ENCODE data around the gene HOXD9.

HOXD9 gene

DNA sequence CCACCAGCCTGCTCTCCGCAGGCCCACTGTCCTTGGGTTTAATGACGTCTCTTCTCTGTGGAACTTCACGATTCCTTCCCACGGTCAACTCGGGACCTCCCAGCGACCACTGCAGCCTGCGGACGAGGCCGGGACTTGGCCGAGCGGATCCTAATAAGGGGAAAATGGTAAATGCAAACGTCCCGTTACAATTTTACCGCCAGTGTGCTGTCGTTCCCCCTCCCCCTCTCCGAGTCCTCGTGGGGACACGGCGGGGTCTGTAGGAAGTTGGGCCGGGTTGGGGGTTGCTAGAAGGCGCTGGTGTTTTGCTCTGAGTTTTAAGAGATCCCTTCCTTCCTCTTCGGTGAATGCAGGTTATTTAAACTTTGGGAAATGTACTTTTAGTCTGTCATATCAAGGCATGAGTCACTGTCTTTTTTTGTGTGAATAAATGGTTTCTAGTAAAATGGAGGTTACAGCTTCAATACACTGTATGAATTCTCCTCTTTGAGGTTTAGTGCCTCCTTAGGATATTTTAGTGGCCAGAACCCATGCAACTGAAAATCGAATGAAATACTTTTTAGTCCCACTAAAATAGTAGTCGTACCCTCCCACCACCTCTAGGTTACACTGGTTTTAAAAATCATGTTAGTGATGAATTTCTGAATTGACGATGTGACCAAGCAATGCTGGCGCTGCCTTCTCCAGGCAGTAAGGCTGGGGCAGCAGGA is 13.2 kb upstream of the HOXD9 start:
- in situ Hi-C loops (cut with HindIII; ENCODE audit: low sequenced_read_pairs): loop anchor here (25.0 kb wide), 1 partner anchor 1028 kb away; no protein-coding TSS in a partner anchor

DNA sequence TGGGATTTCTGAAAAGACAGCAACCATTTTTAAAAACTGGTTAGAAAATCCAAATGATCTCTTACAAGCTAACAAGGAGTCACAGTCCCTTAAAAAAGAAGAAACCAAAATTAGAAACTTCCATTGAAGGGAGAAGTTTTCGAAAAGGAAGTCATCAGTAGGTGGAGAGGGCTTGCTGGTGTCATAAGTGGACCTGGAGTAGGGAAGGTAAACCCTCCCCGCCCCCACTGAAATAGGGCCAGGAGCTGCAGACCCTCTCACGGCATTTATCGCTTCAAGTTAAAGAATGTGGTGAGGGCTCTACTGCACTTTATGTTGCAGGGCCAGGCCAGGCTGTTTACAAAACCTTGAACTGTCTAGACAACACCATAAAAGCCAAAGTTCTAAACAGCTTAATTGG is 12.6 kb upstream of the HOXD9 start:
- in situ Hi-C loops (cut with HindIII; ENCODE audit: low sequenced_read_pairs): loop anchor here (25.0 kb wide), 1 partner anchor 1027 kb away; no protein-coding TSS in a partner anchor

DNA sequence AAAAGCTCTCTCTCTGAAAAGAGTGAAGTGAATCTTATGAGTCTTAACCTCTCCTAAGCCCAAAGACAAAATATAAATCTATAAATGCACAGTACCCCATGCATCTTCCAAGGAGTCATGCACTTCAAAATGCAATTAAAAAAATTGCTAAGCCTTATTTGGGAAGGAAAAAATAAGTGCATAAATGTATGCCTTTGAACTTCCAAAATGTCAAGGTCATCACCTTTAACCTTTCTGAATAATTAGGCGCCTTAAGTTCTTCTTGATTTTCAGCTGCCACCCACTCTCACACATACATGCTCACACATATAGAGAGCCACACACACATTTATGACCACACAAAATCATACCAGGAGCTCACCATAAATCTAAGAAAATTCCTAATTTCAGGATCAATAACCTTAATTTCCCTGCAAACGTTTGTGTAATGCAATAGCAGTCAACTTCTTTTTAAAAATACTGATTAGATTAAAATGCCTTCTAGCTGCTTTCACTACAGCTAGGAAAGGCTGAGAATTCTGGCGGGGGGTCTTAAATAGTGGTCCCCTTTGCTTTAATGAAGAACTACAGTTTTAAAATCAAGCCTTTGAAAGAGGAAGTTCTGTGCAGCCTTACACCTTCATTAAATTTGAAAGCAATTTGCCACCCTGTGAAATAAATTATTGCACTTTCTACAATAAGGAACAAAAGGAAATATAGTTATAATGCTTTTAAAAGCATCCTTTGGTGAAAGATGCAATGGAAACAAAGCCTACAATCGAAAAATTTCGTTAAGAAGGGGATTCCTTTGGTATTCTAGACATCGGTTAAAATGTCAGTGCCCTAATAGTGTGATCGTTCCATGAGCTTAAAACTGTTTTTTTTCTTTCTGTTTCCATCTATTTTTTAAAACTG is 11.9 kb upstream of the HOXD9 start:
- in situ Hi-C loops (cut with HindIII; ENCODE audit: low sequenced_read_pairs): loop anchor here (25.0 kb wide), 1 partner anchor 1027 kb away; no protein-coding TSS in a partner anchor

DNA sequence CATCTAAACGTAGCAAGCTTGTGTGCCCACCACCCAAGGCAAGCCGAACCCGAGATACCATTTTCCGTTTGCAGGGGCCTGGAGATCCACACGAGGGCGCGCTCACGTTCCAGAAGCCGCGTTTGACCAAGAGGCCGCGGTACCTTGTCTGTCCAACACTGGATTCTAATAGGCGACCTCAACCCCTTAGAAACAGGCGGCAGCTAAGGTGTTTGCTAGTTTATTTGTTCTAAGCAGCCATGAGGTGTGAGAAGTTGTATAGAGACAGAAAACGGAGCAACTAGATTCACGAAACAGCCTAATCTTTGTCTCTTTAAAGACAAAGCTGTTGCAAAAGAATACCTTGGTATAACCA is 11.2 kb upstream of the HOXD9 start:
- in situ Hi-C loops (cut with HindIII; ENCODE audit: low sequenced_read_pairs): loop anchor here (25.0 kb wide), 1 partner anchor 1026 kb away; no protein-coding TSS in a partner anchor

DNA sequence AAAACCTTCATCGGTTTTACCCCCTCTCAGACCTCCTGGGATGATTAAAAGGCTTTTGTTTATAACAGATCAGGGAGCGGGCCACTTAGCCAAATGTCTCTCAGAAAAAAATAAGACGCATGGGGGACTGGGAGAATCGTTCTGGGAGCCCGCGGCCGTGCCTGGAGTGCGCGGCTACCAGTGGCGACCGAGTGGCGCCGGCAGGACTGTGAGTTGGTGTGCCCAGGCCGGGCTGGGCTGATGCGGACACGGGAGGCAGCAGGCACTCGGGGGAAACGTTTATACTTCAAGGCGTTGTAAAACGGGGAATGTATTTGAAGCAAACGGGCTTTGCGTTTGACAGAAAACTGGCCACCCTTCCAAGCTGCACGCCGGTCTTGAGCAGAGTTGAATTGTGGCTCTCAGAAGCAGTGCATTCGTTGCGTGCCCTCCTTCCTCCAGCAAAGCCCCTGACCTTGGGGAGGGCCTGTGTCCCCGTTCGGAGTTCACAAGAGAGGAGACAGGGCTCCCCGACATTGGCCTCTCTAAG is 10.6 kb upstream of the HOXD9 start:
- in situ Hi-C loops (cut with HindIII; ENCODE audit: low sequenced_read_pairs): loop anchor here (25.0 kb wide), 1 partner anchor 1025 kb away; no protein-coding TSS in a partner anchor

DNA sequence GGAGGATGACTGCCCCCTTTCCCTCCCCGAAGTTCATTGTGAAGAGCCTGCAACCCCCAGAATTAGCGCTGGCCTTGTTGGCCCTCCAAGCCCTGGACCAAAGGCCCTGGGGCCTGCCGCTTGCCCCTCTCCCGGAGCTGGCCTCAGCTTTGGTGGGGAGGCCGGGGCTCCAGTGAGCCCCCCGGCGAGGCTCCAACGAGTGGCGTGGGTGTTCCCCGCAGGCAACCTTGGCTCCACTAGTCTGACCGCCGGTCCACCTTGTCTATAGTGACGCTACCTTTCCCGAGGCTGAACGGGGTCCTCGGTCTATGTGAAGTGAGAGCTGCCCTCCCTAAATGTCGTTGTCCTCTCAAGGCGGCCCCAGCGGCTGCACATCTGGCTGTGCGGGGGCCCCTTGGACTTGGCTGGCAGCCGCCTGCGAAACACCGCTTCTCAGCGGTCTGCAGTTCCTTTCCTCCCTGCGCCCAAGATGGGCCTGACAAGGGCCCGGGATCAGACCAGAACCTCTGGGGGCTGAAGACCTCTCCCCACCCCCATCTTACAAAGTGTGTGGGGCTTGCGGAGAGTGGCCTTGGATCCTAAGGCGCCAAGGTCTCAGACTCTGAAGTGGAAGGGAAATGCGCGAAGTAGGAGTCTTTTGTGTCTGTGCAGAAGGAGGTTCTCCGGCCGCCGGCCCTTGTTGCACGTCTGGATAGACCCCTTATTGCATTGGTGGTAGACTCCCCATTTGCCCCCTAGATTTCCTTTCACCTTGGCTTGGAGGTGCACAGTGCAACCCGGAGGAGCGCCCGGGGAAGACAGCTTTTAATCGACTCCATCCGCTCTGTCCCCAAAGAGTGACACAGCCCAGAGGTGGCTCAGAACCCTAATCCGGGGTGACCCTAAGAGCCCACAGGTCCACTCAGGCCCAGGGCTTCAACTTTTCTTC is 9.9 kb upstream of the HOXD9 start:
- in situ Hi-C loops (cut with HindIII; ENCODE audit: low sequenced_read_pairs): loop anchor here (25.0 kb wide), 1 partner anchor 1025 kb away; no protein-coding TSS in a partner anchor

DNA sequence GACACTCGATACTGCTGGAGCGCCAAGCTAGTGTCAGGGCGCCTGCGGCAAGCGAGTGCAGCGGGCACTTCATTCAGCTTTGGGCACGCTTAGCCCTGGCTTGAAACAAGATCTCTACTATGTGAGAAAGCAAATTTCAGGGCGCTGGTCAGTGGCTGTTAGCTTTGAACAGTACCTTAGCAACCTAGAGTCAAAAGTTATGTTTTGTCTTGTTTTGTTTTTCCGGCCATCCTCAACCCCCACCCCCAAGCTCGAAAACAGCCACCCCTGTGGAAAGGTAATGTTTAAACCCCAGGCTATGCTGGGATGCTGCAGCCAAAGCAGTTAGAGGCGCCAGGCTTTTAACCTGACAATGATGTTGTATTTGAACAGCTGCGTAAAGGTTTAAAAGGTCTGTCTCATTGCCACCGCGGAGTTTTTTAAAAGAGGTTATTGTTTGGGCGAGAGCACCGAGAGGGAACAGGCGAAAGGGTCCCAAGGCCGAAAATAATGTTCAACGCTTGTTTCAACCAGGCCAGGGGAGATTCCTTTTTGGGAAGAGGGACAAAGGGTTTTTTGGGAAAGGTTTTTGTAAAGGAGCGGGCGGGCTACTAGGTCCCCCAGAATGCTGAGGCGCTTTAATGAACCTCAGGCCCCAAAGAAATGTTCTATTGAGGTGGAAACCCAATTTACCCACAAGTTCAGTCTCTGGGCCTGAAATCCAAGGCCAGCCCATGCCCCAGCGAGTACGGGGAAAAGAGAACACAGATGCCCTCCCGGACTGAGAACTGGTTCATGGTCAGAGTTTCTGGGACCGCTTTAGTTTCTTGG is 8.2 kb upstream of the HOXD9 start:
- in situ Hi-C loops (cut with HindIII; ENCODE audit: low sequenced_read_pairs): loop anchor here (25.0 kb wide), 1 partner anchor 1023 kb away; no protein-coding TSS in a partner anchor

DNA sequence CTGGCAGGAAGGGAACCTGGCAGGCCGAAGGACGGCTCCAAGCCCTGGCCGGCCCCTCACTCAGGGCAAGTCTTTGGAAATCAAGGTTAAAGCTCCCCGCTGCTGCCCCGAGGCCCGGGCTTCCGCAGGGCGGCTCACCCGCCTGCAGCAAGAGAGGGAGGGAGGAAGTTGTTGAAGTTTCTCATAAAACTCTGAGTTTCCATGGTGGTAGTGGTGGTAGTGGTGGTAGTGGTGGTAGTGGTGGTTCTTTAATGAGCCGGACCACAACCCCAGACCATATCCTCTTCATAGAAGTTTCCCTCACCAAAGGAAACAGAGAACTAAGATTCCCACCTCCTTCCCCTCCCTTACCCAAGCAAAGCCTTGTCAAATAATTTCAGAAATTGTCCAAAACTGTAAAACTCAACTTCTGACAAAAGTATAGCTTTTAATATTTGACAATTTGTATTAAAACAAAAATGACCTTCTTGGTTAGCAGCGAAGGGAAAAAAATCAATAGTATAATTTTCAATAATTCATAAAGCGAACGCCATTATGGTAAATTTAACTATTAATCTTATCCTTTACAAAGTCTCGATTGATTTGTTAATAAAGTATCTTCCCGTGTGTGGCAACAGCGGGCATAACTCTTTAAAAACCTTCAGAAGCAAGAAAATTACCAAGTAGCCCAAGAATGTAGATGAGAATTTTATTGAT is 7.4 kb upstream of the HOXD9 start:
- in situ Hi-C loops (cut with HindIII; ENCODE audit: low sequenced_read_pairs): loop anchor here (25.0 kb wide), 1 partner anchor 1022 kb away; no protein-coding TSS in a partner anchor

DNA sequence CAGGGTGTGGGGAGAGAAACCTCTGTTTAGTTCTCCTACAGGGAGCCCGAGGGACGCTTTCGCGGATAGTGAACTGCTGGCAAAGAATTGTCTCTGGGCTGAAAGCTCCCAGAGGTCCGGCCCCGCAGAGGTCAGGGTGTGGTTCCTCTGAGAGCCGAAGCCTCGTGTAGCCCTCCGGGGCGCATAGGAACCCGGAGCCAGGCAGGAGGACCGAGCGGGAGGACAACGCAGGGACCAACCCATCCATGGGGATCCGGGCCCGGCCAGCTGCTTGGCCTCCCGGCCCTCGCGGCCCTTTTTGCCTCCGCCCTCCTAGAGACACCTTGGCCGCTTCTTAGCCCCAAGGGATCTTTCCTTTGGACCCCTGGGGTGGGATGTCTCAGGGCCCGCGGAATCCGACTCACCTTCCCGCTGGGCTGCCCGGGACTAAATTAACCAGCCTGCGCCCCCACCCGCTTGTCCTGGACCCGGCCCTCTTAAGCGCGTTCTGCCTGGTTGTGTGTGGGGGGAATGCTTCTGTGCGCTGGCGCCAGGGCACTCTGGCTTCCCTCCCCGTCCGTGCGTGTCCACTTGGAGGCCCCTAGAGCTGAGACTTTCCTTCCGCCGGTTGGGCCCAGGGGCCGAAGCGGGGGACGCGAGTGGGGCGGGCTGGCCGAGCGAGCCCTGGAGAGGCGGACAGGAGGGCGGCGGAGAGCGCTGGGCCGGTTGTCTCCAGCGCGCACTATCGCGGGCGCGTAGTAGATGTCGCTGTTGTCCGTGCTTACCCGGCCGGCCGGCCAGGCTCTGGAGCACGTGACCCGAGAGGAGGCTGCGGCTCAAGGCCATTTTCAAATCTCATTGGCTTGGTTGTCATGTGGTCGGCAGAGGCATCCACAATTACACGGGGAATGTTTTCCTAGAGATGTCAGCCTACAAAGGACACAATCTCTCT is 6.4 kb upstream of the HOXD9 start, which contains the start of gene HOXD10:
Gene HOXD10 (plus strand): TSS at position 896 of the 931 bp plus-strand sequence. CDS start 56 bp downstream, outside the sequence.
- in situ Hi-C loops (cut with HindIII; ENCODE audit: low sequenced_read_pairs): loop anchor here (25.0 kb wide), 1 partner anchor 1021 kb away; no protein-coding TSS in a partner anchor

DNA sequence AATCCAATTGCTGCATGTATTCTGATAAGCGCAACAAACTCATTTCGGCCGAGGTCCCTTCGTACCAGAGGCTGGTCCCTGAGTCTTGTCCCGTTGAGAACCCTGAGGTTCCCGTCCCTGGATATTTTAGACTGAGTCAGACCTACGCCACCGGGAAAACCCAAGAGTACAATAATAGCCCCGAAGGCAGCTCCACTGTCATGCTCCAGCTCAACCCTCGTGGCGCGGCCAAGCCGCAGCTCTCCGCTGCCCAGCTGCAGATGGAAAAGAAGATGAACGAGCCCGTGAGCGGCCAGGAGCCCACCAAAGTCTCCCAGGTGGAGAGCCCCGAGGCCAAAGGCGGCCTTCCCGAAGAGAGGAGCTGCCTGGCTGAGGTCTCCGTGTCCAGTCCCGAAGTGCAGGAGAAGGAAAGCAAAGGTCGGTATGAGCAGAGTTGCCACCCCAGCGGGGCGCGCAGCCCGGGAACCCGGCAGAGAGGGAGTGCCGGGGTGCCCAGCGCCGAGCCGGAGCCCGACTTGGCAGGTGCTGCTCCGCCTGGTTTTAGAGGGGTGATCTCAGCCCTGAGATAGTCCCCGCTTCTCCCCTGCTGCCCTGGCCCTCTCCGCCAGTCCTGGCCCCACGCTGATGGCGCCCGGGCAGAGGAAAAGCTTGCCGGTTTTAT is 5.2 kb upstream of the HOXD9 start:
- in situ Hi-C loops (cut with HindIII; ENCODE audit: low sequenced_read_pairs): loop anchor here (25.0 kb wide), 1 partner anchor 1020 kb away; no protein-coding TSS in a partner anchor

DNA sequence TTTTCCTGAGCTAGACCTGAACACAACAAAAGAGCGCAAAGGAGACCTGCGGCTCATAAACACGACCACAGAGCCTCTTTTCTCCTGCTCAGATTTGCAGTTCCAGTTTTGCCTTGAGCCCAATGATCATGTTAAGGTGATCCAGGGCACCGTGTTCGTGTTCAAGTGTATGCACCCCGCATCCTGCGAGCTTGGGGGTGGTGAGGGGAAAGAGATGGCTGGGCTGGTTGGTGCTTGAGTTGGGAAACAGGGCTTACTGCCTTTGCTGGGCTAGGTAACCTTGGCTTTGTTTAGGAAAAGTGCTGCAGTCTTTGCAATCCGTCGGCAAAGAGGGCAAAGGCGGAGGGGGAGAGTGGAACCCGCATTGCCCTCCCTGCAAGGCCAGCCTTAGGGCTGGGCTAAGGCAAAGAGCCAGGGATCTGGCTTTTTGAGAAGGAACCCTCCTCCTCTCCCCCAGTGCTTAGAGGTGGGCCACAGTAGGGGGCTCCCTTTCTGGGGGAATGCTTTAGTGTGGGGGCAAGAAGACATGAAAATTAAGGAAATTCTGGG is 4.6 kb upstream of the HOXD9 start:
- in situ Hi-C loops (cut with HindIII; ENCODE audit: low sequenced_read_pairs): loop anchor here (25.0 kb wide), 1 partner anchor 1019 kb away; no protein-coding TSS in a partner anchor

DNA sequence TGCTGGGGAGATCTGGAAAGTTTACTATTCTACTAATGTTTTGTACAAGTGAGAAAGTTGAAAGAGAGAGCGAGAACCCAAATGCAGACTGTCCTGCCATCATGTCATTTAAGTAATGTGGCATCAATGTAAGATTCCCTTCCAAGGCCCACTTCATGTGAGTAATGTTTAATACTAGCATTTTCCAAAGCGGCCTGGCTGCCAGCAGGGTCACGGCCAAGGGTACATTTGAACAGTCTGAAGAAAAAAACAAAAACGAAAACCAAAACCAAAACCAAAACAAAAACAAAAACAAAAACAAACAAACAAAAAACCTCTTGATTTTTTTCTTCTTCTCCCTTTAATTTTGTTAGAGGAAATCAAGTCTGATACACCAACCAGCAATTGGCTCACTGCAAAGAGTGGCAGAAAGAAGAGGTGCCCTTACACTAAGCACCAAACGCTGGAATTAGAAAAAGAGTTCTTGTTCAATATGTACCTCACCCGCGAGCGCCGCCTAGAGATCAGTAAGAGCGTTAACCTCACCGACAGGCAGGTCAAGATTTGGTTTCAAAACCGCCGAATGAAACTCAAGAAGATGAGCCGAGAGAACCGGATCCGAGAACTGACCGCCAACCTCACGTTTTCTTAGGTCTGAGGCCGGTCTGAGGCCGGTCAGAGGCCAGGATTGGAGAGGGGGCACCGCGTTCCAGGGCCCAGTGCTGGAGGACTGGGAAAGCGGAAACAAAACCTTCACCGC is 3.7 kb upstream of the HOXD9 start:
- in situ Hi-C loops (cut with HindIII; ENCODE audit: low sequenced_read_pairs): loop anchor here (25.0 kb wide), 1 partner anchor 1019 kb away; no protein-coding TSS in a partner anchor

DNA sequence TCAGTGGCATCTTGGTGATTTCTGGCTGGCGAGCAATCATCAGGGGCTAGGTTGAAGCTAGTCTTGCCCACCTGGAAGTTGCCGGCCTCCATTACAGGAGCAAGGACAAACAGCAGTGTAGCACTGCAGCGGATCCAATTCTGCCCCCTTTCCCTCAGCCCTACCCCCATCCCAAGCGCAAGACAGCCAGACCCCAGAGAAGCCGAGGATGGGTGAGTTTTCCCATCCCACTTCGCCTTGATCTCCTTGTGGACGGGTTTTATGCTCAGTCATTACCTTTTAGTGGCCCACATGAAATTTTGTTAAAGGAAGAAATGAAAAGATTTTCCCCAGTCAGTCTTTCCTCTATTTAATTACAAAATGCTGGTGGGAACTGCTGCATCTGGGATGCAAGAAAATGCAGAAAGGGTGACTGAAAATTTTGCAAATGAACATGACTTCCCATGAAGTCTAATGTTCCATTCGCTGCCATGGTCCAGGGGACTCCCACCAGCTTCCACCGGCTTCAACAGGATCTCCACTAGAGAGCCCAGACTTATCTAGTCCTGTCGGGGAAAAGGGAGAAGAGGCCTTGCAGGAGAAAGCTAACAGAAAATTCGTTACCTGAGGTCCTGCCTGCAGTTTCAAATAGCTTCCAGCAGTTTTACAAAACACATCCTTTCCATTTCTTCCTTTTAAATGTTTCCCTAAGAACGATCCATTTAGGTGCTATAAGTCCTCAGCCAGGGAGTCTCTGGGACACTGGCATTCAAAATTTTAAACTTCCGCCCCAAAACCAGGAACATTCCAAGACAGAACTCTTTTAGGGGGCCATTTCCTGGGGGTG is 1.9 kb upstream of the HOXD9 start:
- in situ Hi-C loops (cut with HindIII; ENCODE audit: low sequenced_read_pairs): loop anchor here (25.0 kb wide), 1 partner anchor 1017 kb away; no protein-coding TSS in a partner anchor

DNA sequence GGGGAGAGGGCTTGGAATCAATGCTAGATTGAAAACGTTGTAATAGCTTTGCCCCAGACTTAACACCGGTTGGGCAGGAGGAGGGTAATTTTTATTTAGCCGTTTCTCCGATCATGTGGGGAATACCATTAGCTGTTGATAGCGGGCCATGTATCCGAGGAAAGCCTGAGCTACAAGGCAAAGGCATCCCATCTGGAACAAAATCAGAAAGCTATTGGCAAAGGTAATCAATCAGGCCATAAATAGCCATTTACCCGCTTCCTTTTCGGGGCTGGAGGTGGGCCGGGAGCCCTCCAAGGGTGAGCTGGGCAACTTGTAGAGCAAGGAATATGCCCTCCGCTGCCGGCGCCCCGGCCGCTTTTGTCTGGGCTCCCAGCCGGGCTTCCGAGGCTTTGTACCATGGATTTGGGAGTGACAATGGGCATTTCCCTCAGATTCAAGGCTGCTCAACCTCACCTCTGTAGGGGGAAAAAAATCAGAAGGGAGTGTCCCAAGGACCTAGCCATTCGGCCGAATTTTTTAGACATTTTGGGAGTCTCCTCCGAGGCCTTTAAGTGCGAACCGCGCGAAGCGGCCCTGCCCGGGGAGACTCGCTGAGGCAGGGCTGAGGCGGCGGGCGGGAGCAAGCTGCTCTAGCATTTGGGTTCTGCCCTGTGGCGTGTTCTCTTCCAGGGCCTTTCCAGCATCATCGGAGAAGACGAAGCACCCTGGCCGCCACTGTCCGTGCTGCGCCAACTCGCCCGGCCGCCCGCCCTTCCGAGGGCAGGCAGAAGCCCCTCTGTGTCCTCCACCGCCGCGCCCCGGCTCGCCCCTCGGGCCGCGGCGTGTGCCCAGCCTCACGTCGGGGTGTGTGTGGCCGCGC is 1.1 kb upstream of the HOXD9 start:
- in situ Hi-C loops (cut with HindIII; ENCODE audit: low sequenced_read_pairs): loop anchor here (25.0 kb wide), 1 partner anchor 1016 kb away; no protein-coding TSS in a partner anchor
